Thoracic aorta (tissue), 2 donors: ENCODE measurements around the gene TCL1A. TPM values are rescaled to one million over a fixed set of nuclear protein-coding genes. Genes with fewer than 3 reads are reported as not detected.

Experiments used
- ATAC-seq: fragments of 150-250 bp; one replicate; pipeline ENCODE4 v1.8.0; 2017; ENCODE audit warnings: low read depth; ENCODE audit not compliant: insufficient number of reproducible peaks, low FRiP score
- DNase-seq: peaks from one replicate; pipeline ENCODE4 v3.0.0-alpha.2; 2020; ENCODE audit warnings: low spot score
- H3K27ac ChIP-seq, 2 donors: fragments of 200-600 bp; sonication (generic); 1 replicate in 1 of 2; 2 replicates in 1 of 2; pipeline ENCODE4 v1.5.1; 2016; ENCODE audit warnings: mild to moderate bottlenecking in 2 of 2, moderate library complexity in 2 of 2
- H3K27me3 ChIP-seq: fragments of 200-600 bp; sonication (generic); replicated peaks from 2 replicates; pipeline ENCODE4 v1.6.0; 2016; ENCODE audit warnings: mild to moderate bottlenecking; ENCODE audit not compliant: insufficient read depth
- H3K36me3 ChIP-seq: fragments of 200-600 bp; sonication (generic); one replicate; pipeline ENCODE4 v1.5.1; 2016
- H3K4me1 ChIP-seq, 2 donors: fragments of 200-600 bp; sonication (generic); 1 replicate in 1 of 2; 2 replicates in 1 of 2; pipeline versions ENCODE4 v1.5.1 to v1.6.0; 2016; ENCODE audit warnings: low read depth in 2 of 2, mild to moderate bottlenecking in 1 of 2; ENCODE audit not compliant: control insufficient read depth in 1 of 2
- H3K4me3 ChIP-seq: fragments of 200-600 bp; sonication (generic); 2 replicates; pipeline ENCODE4 v1.5.1; 2016; ENCODE audit warnings: mild to moderate bottlenecking
- H3K9me3 ChIP-seq: fragments of 200-600 bp; sonication (generic); 2 replicates; pipeline ENCODE4 v1.5.1; 2016
- total RNA-seq, 2 donors: library from RNA; depleted of rRNA; stranded (reverse); fragments of >200 nt; gene quantifications; one replicate each; pipeline versions ENCODE4 v1.1.0 to v1.2.3, GENCODE V29; 2016
- TF ChIP-seq, protein P1 (sequence below): fragments of 200-600 bp; sonication (generic); IDR thresholded peaks from one replicate; pipeline ENCODE4 v1.5.1; 2019; ENCODE audit warnings: antibody characterized with exemption

The TCL1A gene
- total RNA-seq, 2 donors from 2014 or later: not detected

DNA sequence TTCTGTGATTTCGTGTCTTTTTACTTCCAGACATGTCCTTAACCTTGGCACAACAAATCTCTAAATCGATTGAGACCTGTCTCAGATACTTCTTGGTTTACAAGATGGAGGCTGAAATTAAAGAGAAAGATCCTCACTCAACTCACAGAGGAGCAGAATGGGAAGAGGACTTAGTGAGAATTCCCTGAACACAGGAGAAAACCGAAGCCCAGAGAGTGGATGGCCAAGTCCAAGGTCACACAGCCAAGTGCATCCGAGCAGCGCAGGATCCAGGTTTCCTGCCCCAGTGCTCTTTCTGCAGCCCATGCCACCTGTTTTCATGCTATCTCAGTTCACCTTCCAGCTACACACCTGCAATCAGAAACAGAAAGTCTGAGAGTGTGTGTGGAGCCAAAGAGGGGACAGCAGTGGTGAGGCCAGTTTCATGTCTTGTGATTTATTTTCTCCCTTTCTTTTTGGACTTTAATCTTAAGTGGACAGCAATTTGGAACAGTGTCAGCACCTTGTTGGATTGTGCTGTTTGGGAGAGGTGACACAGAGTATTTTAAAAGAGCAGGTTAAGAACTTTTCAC, 50.6 kb downstream of the TCL1A start:
- ATAC-seq (no peak), DNase-seq (no peak)
- no peak overlapping the region for H3K4me3 ChIP-seq
- no peak overlapping the region for H3K27ac ChIP-seq
- H3K9me3 ChIP-seq: no peaks in the 10 kb centered on the region
- H3K27me3 ChIP-seq: no peaks in the 10 kb centered on the region
- H3K36me3 ChIP-seq: no peaks in the 10 kb centered on the region
- TF ChIP-seq, protein P1, sequence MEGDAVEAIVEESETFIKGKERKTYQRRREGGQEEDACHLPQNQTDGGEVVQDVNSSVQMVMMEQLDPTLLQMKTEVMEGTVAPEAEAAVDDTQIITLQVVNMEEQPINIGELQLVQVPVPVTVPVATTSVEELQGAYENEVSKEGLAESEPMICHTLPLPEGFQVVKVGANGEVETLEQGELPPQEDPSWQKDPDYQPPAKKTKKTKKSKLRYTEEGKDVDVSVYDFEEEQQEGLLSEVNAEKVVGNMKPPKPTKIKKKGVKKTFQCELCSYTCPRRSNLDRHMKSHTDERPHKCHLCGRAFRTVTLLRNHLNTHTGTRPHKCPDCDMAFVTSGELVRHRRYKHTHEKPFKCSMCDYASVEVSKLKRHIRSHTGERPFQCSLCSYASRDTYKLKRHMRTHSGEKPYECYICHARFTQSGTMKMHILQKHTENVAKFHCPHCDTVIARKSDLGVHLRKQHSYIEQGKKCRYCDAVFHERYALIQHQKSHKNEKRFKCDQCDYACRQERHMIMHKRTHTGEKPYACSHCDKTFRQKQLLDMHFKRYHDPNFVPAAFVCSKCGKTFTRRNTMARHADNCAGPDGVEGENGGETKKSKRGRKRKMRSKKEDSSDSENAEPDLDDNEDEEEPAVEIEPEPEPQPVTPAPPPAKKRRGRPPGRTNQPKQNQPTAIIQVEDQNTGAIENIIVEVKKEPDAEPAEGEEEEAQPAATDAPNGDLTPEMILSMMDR: no peak
- H3K4me1 ChIP-seq: peaks cover 5 to 24% of the 10 kb centered on the region in 2 donors

- Histone ChIP-seq H3K4me3 (no peak overlapping the region), H3K27ac (no peak overlapping the region), H3K27me3 (no peaks in the 10 kb centered on the region), H3K4me1 (peaks cover 5 to 24% of the 10 kb centered on the region in 2 donors), H3K9me3 (no peaks in the 10 kb centered on the region), H3K36me3 (no peaks in the 10 kb centered on the region)
- DNase-seq (no peak), ATAC-seq (no peak)
- TF ChIP-seq, protein P1: no peak
Measured at GRCh38 chr14:95662376-95663186, 51.3 kb downstream of the TCL1A start.

DNA sequence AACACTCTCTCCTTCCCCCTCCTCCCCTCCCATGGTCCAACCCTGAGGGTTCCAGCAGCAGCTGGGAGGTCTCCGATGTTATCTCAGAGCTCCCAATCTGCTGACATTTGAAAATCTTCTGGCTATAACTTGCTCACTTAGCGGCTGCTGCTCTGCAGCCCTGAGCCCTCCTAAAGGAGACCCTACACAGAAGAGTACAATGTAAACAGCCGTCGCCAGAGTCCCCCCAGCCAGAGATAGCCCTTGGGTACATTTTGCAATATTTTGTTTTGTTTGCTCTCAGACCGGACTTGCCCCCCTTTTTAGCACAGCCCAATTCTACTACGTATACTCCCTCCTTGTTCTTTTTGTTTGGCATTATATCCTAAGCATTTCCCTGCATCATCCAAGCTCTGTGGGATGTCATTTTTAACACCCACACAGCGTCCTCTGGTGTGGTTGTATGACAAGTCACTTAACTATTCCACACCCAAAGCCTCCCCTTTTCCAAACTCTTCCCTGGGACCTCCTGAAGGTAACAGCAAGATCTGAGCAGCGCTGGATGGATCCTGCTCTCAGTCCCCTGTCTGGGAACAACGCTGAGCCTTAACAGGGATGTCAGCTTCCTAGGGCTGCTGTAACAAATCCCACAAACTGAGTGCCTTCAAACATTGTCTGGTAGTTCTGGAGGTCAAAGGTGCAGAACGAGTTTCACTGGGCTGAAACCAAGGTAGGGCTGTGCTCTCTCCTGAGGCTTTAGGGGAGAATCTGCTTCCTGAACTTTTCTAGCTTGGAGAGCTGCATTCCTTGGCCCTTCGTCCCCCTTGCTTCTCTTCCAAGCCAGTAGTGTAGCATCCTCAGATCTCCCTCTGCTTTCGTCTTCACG, 53.0 kb downstream of the TCL1A start:
- DNase-seq: no peak
- no peak for ATAC-seq
- Histone ChIP-seq H3K27ac (no peak overlapping the region), H3K36me3 (no peaks in the 10 kb centered on the region), H3K4me3 (no peak overlapping the region), H3K4me1 (peaks cover 5 to 24% of the 10 kb centered on the region in 2 donors), H3K9me3 (no peaks in the 10 kb centered on the region), H3K27me3 (no peaks in the 10 kb centered on the region)
- TF ChIP-seq, protein P1: no peak

DNA sequence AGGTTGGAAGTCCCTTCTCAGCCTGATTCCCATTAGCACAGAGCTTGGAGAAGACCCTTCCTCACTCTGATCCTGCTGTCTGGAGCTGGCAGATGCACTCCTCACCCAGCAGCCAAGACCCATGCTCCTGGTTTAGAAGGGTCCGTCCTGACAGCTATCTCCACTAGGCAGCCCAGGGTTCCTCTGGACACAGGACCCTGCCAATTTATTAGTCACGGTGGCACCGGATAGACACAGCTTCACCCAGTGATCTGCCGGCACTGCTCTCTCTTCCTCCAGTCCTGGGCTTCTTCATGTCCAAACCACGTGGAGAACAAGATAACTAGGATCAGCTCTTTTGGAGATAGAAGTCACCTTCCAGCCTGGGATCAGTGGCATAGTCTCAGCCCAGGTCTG, 53.9 kb downstream of the TCL1A start:
- ATAC-seq (no peak), DNase-seq (no peak)
- no peak overlapping the region for H3K4me3 ChIP-seq
- no peaks in the 10 kb centered on the region for H3K36me3 ChIP-seq
- no peak overlapping the region for H3K27ac ChIP-seq
- H3K9me3 ChIP-seq: no peaks in the 10 kb centered on the region
- no peaks in the 10 kb centered on the region for H3K27me3 ChIP-seq
- peaks cover 5 to 24% of the 10 kb centered on the region in 2 donors for H3K4me1 ChIP-seq
- TF ChIP-seq, protein P1: no peak

Other genes with a start within 250 kb of the TCL1A start
- gene SYNE3, start 197.5 kb downstream of the TCL1A start, total RNA-seq: 10 to 100 TPM; 29.5 to 43.4 TPM
- 10 to 100 TPM; 19.6 to 22.9 TPM for gene GLRX5, start 179.1 kb downstream of the TCL1A start, total RNA-seq
- not detected for gene TCL1B, start 27.7 kb downstream of the TCL1A start, total RNA-seq
- gene TUNAR, start 162.7 kb upstream of the TCL1A start, total RNA-seq: not detected